Measurements from ENCODE around the gene BMERB1. TPM values are rescaled to one million over a fixed set of nuclear protein-coding genes. Genes with fewer than 3 reads are reported as not detected.
A peak's percentile ranks its signal among the peaks of the same experiment; 100 is the strongest.

Gene BMERB1
- total and polyA plus RNA-seq, 9 of the 15 experiments (the other 6 are each of a cell fraction or from before 2014, with no cell fraction given), result 0.29 to 2.9 (median 0.94) TPM

DNA sequence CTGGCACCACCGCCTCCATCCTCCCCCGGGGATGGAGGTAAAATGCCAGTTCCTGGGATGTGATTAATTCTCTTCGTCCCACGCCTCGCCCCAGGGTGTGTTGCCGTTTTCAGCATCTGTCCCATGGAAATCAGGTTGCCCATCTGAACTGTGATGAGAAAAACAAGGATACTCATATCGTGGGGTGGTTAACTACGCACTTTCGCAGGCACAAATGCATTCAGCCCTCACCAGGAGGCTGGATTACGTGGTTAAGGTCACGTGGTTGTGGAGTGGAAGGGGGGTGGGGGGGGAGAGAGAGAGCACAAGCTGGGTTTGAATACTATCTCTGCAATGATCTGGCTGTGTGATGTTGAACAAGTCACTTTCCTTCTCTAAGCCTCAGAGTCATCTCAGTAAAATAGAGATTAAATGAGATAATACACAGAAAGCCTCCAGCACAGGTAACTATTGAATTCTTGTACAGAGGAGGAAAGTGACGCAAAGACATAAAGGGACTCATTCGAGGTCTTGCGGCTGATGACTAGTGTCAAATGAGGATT lies 74.7 kb downstream of the BMERB1 start (continued):
- TF ChIP-seq, protein P1, sequence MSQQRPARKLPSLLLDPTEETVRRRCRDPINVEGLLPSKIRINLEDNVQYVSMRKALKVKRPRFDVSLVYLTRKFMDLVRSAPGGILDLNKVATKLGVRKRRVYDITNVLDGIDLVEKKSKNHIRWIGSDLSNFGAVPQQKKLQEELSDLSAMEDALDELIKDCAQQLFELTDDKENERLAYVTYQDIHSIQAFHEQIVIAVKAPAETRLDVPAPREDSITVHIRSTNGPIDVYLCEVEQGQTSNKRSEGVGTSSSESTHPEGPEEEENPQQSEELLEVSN (IDR thresholded peaks at IDR 0.05; ENCODE audit: borderline replicate concordance in 1 of 2, extremely low read depth in 1 of 2, insufficient read depth in 1 of 2, insufficient read length in 1 of 2, low read depth in 1 of 2, low read length in 1 of 2, poor library complexity in 1 of 2, severe bottlenecking in 1 of 2), result no peak
- peak; percentile 25; the same call in 1 of the 2 replicates for TF ChIP-seq GATA2 (CRISPR knock-in tag; IDR thresholded peaks at IDR 0.05)
- TF ChIP-seq NR2C1 (IDR thresholded peaks at IDR 0.05), result no peak
- no peak for TF ChIP-seq NR2C1 (tag; IDR thresholded peaks at IDR 0.05)
- no peak for TF ChIP-seq MECOM (CRISPR knock-in tag; IDR thresholded peaks at IDR 0.05)
- no peak for TF ChIP-seq RBM39 (optimal IDR thresholded peaks at IDR 0.05; ENCODE audit: low read depth, low read length)
- TF ChIP-seq, protein P2, sequence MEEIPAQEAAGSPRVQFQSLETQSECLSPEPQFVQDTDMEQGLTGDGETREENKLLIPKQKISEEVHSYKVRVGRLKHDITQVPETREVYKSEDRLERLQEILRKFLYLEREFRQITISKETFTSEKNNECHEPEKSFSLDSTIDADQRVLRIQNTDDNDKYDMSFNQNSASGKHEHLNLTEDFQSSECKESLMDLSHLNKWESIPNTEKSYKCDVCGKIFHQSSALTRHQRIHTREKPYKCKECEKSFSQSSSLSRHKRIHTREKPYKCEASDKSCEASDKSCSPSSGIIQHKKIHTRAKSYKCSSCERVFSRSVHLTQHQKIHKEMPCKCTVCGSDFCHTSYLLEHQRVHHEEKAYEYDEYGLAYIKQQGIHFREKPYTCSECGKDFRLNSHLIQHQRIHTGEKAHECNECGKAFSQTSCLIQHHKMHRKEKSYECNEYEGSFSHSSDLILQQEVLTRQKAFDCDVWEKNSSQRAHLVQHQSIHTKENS (CRISPR knock-in tag; IDR thresholded peaks at IDR 0.05), result no peak
- TF ChIP-seq ARID1B (IDR thresholded peaks at IDR 0.05), result no peak
- no peak for TF ChIP-seq KAT8 (IDR thresholded peaks at IDR 0.05; ENCODE audit: low read depth)
- no peak for TF ChIP-seq ATF1 (CRISPR knock-in tag; IDR thresholded peaks at IDR 0.05)
- 0 out of 2 replicates have a peak, but pooled peaks have one; percentile 26 for TF ChIP-seq ATF1 (tag; IDR thresholded peaks at IDR 0.05)
- no peak for TF ChIP-seq CAMTA2 (CRISPR knock-in tag; conservative IDR thresholded peaks at IDR 0.05)
- no peak for TF ChIP-seq ZNF76 (CRISPR knock-in tag; IDR thresholded peaks at IDR 0.05; ENCODE audit: borderline replicate concordance)
- TF ChIP-seq POLR2B (IDR thresholded peaks at IDR 0.05; ENCODE audit: low read depth, partially characterized antibody), result no peak
- TF ChIP-seq POLR2G (IDR thresholded peaks at IDR 0.05; ENCODE audit: low read depth, low read length), result no peak
- TF ChIP-seq, protein P3, sequence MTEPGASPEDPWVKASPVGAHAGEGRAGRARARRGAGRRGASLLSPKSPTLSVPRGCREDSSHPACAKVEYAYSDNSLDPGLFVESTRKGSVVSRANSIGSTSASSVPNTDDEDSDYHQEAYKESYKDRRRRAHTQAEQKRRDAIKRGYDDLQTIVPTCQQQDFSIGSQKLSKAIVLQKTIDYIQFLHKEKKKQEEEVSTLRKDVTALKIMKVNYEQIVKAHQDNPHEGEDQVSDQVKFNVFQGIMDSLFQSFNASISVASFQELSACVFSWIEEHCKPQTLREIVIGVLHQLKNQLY (CRISPR knock-in tag; conservative IDR thresholded peaks at IDR 0.05), result no peak
- TF ChIP-seq, protein P4, sequence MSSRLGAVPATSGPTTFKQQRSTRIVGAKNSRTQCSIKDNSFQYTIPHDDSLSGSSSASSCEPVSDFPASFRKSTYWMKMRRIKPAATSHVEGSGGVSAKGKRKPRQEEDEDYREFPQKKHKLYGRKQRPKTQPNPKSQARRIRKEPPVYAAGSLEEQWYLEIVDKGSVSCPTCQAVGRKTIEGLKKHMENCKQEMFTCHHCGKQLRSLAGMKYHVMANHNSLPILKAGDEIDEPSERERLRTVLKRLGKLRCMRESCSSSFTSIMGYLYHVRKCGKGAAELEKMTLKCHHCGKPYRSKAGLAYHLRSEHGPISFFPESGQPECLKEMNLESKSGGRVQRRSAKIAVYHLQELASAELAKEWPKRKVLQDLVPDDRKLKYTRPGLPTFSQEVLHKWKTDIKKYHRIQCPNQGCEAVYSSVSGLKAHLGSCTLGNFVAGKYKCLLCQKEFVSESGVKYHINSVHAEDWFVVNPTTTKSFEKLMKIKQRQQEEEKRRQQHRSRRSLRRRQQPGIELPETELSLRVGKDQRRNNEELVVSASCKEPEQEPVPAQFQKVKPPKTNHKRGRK (tag; IDR thresholded peaks at IDR 0.05), result no peak
- no peak for TF ChIP-seq ZNF347 (CRISPR knock-in tag; IDR thresholded peaks at IDR 0.05; ENCODE audit: low read depth)
- TF ChIP-seq MBD2 (IDR thresholded peaks at IDR 0.05; ENCODE audit: borderline replicate concordance, low read depth), result no peak
- TF ChIP-seq CREBBP (IDR thresholded peaks at IDR 0.05; ENCODE audit: low read depth, low read length), result no peak
- no peak for TF ChIP-seq KLF10 (CRISPR knock-in tag; IDR thresholded peaks at IDR 0.05)
- TF ChIP-seq, protein P5, sequence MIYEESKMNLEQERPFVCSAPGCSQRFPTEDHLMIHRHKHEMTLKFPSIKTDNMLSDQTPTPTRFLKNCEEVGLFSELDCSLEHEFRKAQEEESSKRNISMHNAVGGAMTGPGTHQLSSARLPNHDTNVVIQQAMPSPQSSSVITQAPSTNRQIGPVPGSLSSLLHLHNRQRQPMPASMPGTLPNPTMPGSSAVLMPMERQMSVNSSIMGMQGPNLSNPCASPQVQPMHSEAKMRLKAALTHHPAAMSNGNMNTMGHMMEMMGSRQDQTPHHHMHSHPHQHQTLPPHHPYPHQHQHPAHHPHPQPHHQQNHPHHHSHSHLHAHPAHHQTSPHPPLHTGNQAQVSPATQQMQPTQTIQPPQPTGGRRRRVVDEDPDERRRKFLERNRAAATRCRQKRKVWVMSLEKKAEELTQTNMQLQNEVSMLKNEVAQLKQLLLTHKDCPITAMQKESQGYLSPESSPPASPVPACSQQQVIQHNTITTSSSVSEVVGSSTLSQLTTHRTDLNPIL (CRISPR knock-in tag; IDR thresholded peaks at IDR 0.05), result no peak
- TF ChIP-seq ZNF444 (CRISPR knock-in tag; IDR thresholded peaks at IDR 0.05), result no peak
- TF ChIP-seq JUNB (CRISPR knock-in tag; conservative IDR thresholded peaks at IDR 0.05), result no peak

Measured in K562 (cell line).